HepG2 (cell line): Measurements from ENCODE around the gene SIRT6. TPM values are rescaled to one million over a fixed set of nuclear protein-coding genes. Genes with fewer than 3 reads are reported as not detected.

Experiments
- AGO2 ChIP-seq: fragments of 200-400 bp; formaldehyde crosslinking; optimal IDR thresholded peaks from 2 replicates; pipeline ENCODE3; 2017; ENCODE audit warnings: mild to moderate bottlenecking, low read depth, low read length, moderate library complexity
- CREM ChIP-seq, 2 experiments: sonication (generic) in 1 of 2; formaldehyde crosslinking in 1 of 2; IDR thresholded peaks; 2 replicates each; pipeline versions ENCODE4 v1.4.0 to v1.6.1; 2016 to 2020; ENCODE audit warnings: antibody characterized with exemption in 1 of 2, mild to moderate bottlenecking in 1 of 2, missing genetic modification reagents in 1 of 2
- DNMT1 ChIP-seq: sonication (generic); formaldehyde crosslinking; IDR thresholded peaks from 2 replicates; pipeline ENCODE4 v1.5.1; 2020; ENCODE audit warnings: mild to moderate bottlenecking, missing genetic modification reagents
- ERF ChIP-seq: IDR thresholded peaks from 2 replicates; pipeline ENCODE4 v1.6.1; 2018; ENCODE audit warnings: missing biosample characterization, missing genetic modification reagents
- GRHL1 ChIP-seq: sonication (generic); formaldehyde crosslinking; conservative IDR thresholded peaks from 2 replicates; pipeline ENCODE4 v1.8.0; 2022; ENCODE audit warnings: missing genetic modification reagents
- MAFK ChIP-seq, 2 experiments: IDR thresholded peaks in 1 of 2; conservative IDR thresholded peaks in 1 of 2; 2 replicates each; pipeline ENCODE4 v1.6.1; 2011; ENCODE audit warnings: improper control_type of control experiment in 2 of 2, low read length in 2 of 2
- NPAS2 ChIP-seq: sonication (generic); formaldehyde crosslinking; IDR thresholded peaks from 2 replicates; pipeline ENCODE4 v1.8.0; 2022; ENCODE audit warnings: mild to moderate bottlenecking, missing genetic modification reagents, borderline replicate concordance
- NRL ChIP-seq: sonication (generic); formaldehyde crosslinking; IDR thresholded peaks from 2 replicates; pipeline ENCODE4 v1.5.0; 2020; ENCODE audit warnings: missing genetic modification reagents, mild to moderate bottlenecking, moderate library complexity, borderline replicate concordance
- PHF8 ChIP-seq: sonication (generic); formaldehyde crosslinking; IDR thresholded peaks from 2 replicates; pipeline ENCODE4 v1.5.0; 2020; ENCODE audit warnings: missing genetic modification reagents
- RBFOX2 ChIP-seq: fragments of 200-400 bp; formaldehyde crosslinking; IDR thresholded peaks from 2 replicates; pipeline ENCODE4 v1.6.1; 2017; ENCODE audit warnings: low read depth, mild to moderate bottlenecking, low read length
- SAFB2 ChIP-seq: sonication (generic); formaldehyde crosslinking; IDR thresholded peaks from 2 replicates; pipeline ENCODE4 v1.5.1; 2020; ENCODE audit warnings: missing genetic modification reagents, low read depth, mild to moderate bottlenecking, borderline replicate concordance
- SIX4 ChIP-seq: sonication (generic); formaldehyde crosslinking; IDR thresholded peaks from 2 replicates; pipeline ENCODE4 v1.4.0; 2020; ENCODE audit warnings: missing genetic modification reagents
- SUZ12 ChIP-seq: fragments of 150-350 bp; IDR thresholded peaks from 2 replicates; pipeline ENCODE4 v1.6.1; 2014; ENCODE audit warnings: low read depth, low read length
- TEAD2 ChIP-seq: sonication (generic); formaldehyde crosslinking; IDR thresholded peaks from 2 replicates; pipeline ENCODE4 v1.9.0; 2021; ENCODE audit warnings: missing genetic modification reagents
- TGIF2 ChIP-seq: IDR thresholded peaks from 2 replicates; pipeline ENCODE4 v1.6.1; 2016; ENCODE audit warnings: control low read depth, missing compliant biosample characterization
- THAP7 ChIP-seq: sonication (generic); formaldehyde crosslinking; IDR thresholded peaks from 2 replicates; pipeline ENCODE4 v1.8.1; 2023; ENCODE audit warnings: mild to moderate bottlenecking, missing genetic modification reagents
- ZBTB26 ChIP-seq: IDR thresholded peaks from 2 replicates; pipeline ENCODE4 v1.6.1; 2016; ENCODE audit warnings: missing compliant biosample characterization, missing genetic modification reagents, borderline replicate concordance
- ZNF329 ChIP-seq: sonication (generic); formaldehyde crosslinking; IDR thresholded peaks from 2 replicates; pipeline ENCODE4 v1.9.0; 2021; ENCODE audit warnings: low read depth, mild to moderate bottlenecking, missing genetic modification reagents
- ZNF567 ChIP-seq: sonication (generic); formaldehyde crosslinking; IDR thresholded peaks from 2 replicates; pipeline ENCODE4 v1.8.1; 2023; ENCODE audit warnings: mild to moderate bottlenecking, missing genetic modification reagents, borderline replicate concordance
- ZNF816 ChIP-seq: sonication (generic); formaldehyde crosslinking; IDR thresholded peaks from 2 replicates; pipeline ENCODE4 v1.8.0; 2022; ENCODE audit warnings: missing genetic modification reagents, mild to moderate bottlenecking, borderline replicate concordance
- ZSCAN20 ChIP-seq: sonication (generic); formaldehyde crosslinking; IDR thresholded peaks from 2 replicates; pipeline ENCODE4 v1.4.0; 2020; ENCODE audit warnings: missing genetic modification reagents, mild to moderate bottlenecking, borderline replicate concordance
- polyA plus RNA-seq, 8 experiments: library from polyadenylated mRNA; depleted of rRNA in 3 of 8; stranded (reverse) in 7 of 8; unstranded in 1 of 8; fragments of >200 nt; fragmentation: Illumina TruSeq in 4 of 8; extraction: Trizol in 4 of 8; gene quantifications; 2 replicates each; pipeline versions ENCODE4 v1.2.1 to v1.2.3, GENCODE V29; 2011 to 2016; ENCODE audit warnings: low read depth in 4 of 8, missing spikeins in 1 of 8, mixed read lengths in 1 of 8; ENCODE audit not compliant: insufficient read depth in 1 of 8
- total RNA-seq, 5 experiments: library from RNA; depleted of rRNA; stranded (reverse); fragments of >200 nt; fragmentation: Illumina TruSeq; extraction: Trizol; gene quantifications; 2 replicates each; pipeline ENCODE4 v1.2.3, GENCODE V29; 2016; ENCODE audit warnings: low read depth in 1 of 5
- TF ChIP-seq, protein P1 (sequence below): sonication (generic); formaldehyde crosslinking; IDR thresholded peaks from 2 replicates; pipeline ENCODE4 v1.5.0; 2020; ENCODE audit warnings: missing genetic modification reagents, mild to moderate bottlenecking, borderline replicate concordance
- TF ChIP-seq, protein P2 (sequence below): sonication (generic); formaldehyde crosslinking; IDR thresholded peaks from 2 replicates; pipeline ENCODE4 v1.5.0; 2020; ENCODE audit warnings: missing genetic modification reagents
- TF ChIP-seq, protein P3 (sequence below): sonication (generic); formaldehyde crosslinking; IDR thresholded peaks from 2 replicates; pipeline ENCODE4 v1.8.0; 2022; ENCODE audit warnings: mild to moderate bottlenecking, missing genetic modification reagents, moderate library complexity

Gene SIRT6
- total and polyA plus RNA-seq, 2 of the 13 experiments (the other 11 are each of a cell fraction or from before 2014, with no cell fraction given) = 11.0 to 18.4 TPM

DNA sequence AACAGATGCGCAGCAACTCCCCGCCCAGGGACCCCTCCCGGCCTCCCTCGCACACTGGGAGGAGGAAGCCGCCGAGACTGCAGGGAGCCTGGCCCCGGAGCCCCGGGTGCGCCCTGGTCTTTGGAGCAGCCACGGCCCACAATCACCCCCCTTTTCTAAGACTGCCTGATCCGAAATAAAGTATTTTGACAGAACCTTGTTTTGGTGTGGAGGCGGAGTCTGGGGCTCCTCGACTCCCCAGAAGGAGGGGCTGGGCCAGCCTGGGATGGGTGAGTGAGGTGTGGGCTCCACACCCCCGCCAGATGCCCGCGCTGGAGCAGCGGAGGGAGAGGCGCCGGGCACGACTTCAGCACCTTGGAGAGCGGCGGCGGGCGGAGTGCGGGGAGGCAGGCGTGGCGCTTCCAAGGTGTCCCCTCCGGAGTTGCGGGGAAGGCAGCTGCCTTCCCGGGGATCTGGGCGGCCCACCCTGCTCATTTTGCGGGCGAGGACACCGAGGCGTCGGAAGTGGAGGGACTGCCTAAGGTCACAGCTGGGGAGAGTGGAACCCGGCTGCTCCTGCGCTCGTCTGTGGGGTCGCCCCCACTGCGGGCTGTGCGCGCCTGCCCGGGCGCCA, 9.4 kb downstream of the SIRT6 start (continued):
- TF ChIP-seq GRHL1 = no peak
- TF ChIP-seq SAFB2 = no peak
- peak; percentile 96 for TF ChIP-seq AGO2
- no peak for TF ChIP-seq PHF8 (CRISPR knock-in tag)
- no peak for TF ChIP-seq TGIF2
- TF ChIP-seq NRL (CRISPR knock-in tag) = no peak
- TF ChIP-seq TEAD2 (CRISPR knock-in tag) = no peak
- no peak for TF ChIP-seq ZSCAN20 (CRISPR knock-in tag)
- TF ChIP-seq MAFK (conservative IDR thresholded peaks at IDR 0.05 in 1 of 2, IDR thresholded peaks at IDR 0.05 in 1 of 2; ENCODE audit: low read length in 2 of 2) = no peak
- no peak for TF ChIP-seq THAP7 (CRISPR knock-in tag)
- TF ChIP-seq, protein P1, sequence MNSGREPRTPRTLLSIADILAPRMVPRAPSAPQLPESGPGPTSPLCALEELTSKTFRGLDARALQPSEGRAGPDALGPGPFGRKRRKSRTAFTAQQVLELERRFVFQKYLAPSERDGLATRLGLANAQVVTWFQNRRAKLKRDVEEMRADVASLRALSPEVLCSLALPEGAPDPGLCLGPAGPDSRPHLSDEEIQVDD (CRISPR knock-in tag) = no peak
- peak; percentile 66; the same call in 1 of the 2 replicates for TF ChIP-seq ZBTB26 (CRISPR knock-in tag)
- TF ChIP-seq NPAS2 (CRISPR knock-in tag) = no peak
- 0 out of 2 replicates have a peak, but pooled peaks have one; percentile 51 for TF ChIP-seq SIX4 (CRISPR knock-in tag)
- no peak for TF ChIP-seq CREM (IDR thresholded peaks at IDR 0.05)
- no peak for TF ChIP-seq CREM (CRISPR knock-in tag; IDR thresholded peaks at IDR 0.05)
- TF ChIP-seq, protein P2, sequence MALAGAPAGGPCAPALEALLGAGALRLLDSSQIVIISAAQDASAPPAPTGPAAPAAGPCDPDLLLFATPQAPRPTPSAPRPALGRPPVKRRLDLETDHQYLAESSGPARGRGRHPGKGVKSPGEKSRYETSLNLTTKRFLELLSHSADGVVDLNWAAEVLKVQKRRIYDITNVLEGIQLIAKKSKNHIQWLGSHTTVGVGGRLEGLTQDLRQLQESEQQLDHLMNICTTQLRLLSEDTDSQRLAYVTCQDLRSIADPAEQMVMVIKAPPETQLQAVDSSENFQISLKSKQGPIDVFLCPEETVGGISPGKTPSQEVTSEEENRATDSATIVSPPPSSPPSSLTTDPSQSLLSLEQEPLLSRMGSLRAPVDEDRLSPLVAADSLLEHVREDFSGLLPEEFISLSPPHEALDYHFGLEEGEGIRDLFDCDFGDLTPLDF = no peak
- no peak for TF ChIP-seq SUZ12
- peak; percentile 85 for TF ChIP-seq ERF (CRISPR knock-in tag)
- TF ChIP-seq, protein P3, sequence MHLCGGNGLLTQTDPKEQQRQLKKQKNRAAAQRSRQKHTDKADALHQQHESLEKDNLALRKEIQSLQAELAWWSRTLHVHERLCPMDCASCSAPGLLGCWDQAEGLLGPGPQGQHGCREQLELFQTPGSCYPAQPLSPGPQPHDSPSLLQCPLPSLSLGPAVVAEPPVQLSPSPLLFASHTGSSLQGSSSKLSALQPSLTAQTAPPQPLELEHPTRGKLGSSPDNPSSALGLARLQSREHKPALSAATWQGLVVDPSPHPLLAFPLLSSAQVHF (CRISPR knock-in tag) = no peak
- TF ChIP-seq ZNF816 (CRISPR knock-in tag) = peak; percentile 38; the same call in 1 of the 2 replicates
- no peak for TF ChIP-seq DNMT1 (CRISPR knock-in tag)
- TF ChIP-seq ZNF567 (CRISPR knock-in tag) = no peak
- peak; percentile 48; the same call in 1 of the 2 replicates for TF ChIP-seq RBFOX2
- no peak for TF ChIP-seq ZNF329 (CRISPR knock-in tag)
